ENCODE results near the gene PRDM16.

Gene PRDM16

DNA sequence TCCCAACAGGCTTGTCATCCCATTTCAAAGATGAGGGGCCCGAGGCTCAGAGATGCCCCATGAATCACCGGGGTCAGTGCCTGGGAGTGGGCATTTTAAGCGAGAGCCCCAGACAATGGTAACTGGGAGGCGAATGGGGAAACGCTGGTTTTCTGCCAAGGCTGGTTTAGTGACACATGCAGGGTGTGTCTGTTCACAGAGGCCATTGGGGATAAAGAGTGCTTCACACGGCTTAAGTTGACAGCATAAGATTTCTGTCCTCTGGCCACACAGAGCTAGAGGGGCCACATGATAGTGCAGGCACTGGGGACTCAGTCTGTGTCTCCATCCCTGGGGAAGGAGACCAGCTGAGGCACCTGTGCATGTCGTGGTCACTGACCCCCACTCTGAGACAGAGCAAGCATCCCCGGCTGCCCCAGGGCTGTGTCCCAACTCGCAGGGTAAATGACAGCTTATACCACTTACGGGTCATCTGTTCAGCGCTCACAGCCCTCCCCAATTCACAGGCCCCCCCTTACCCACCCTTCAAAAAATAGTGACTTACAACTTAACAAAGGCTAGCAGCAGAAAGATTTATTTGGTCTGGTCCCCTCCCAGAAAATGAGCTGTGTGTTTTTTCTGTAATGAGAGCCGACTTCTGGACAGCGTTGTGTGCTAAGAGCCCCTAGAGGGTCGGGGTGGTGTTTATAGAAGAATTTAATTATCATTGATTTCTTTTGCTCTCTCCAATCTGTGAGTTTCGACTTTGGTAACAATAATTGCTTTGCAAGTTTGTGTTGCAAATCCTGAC is 350.6 kb downstream of the PRDM16 start (continued):
- TF ChIP-seq, protein P1, sequence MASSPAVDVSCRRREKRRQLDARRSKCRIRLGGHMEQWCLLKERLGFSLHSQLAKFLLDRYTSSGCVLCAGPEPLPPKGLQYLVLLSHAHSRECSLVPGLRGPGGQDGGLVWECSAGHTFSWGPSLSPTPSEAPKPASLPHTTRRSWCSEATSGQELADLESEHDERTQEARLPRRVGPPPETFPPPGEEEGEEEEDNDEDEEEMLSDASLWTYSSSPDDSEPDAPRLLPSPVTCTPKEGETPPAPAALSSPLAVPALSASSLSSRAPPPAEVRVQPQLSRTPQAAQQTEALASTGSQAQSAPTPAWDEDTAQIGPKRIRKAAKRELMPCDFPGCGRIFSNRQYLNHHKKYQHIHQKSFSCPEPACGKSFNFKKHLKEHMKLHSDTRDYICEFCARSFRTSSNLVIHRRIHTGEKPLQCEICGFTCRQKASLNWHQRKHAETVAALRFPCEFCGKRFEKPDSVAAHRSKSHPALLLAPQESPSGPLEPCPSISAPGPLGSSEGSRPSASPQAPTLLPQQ (tag by site-specific recombination; IDR thresholded peaks at IDR 0.05), result no peak
- TF ChIP-seq ZNF48 (tag by site-specific recombination; IDR thresholded peaks at IDR 0.05) (no peak), TRIM28 (IDR thresholded peaks at IDR 0.05; ENCODE audit: borderline replicate concordance, low read length) (peak; percentile 77; the same call in 1 of the 2 replicates), REPIN1 (tag by site-specific recombination; IDR thresholded peaks at IDR 0.05; ENCODE audit: low read depth) (no peak), ZNF596 (tag by site-specific recombination; IDR thresholded peaks at IDR 0.05) (peak; percentile 90), MYNN (tag by site-specific recombination; IDR thresholded peaks at IDR 0.05; ENCODE audit: borderline replicate concordance) (no peak), ZNF18 (tag by site-specific recombination; IDR thresholded peaks at IDR 0.05) (no peak; the same call in none of the 2 replicates), ZNF501 (tag by site-specific recombination; IDR thresholded peaks at IDR 0.05) (no peak), ZNF654 (tag by site-specific recombination; IDR thresholded peaks at IDR 0.05; ENCODE audit: low read depth) (no peak), KLF10 (tag by site-specific recombination; IDR thresholded peaks at IDR 0.05) (peak; percentile 84), ZBTB20 (tag by site-specific recombination; IDR thresholded peaks at IDR 0.05) (peak; percentile 45; the same call in 1 of the 2 replicates), ZNF561 (tag by site-specific recombination; IDR thresholded peaks at IDR 0.05; ENCODE audit: borderline replicate concordance) (peak; percentile 58), ZNF202 (tag by site-specific recombination; IDR thresholded peaks at IDR 0.05; ENCODE audit: borderline replicate concordance) (no peak), ZNF280D (tag by site-specific recombination; IDR thresholded peaks at IDR 0.05) (no peak), ZNF37A (tag by site-specific recombination; IDR thresholded peaks at IDR 0.05) (no peak), ZNF704 (tag by site-specific recombination; IDR thresholded peaks at IDR 0.05) (no peak), ZBTB1 (tag by site-specific recombination; IDR thresholded peaks at IDR 0.05) (no peak), ZNF670 (tag by site-specific recombination; IDR thresholded peaks at IDR 0.05; ENCODE audit: low read depth) (no peak), IKZF3 (tag by site-specific recombination; IDR thresholded peaks at IDR 0.05) (peak; percentile 68; the same call in 1 of the 2 replicates), BCL11B (tag by site-specific recombination; IDR thresholded peaks at IDR 0.05; ENCODE audit: low read depth) (no peak), ZEB2 (tag by site-specific recombination; IDR thresholded peaks at IDR 0.05) (peak; percentile 87; the same call in 1 of the 2 replicates), ZNF2 (tag by site-specific recombination; IDR thresholded peaks at IDR 0.05) (peak; percentile 45; the same call in 1 of the 2 replicates), ZNF529 (tag by site-specific recombination; IDR thresholded peaks at IDR 0.05; ENCODE audit: insufficient replicate concordance) (no peak), ZNF350 (tag by site-specific recombination; IDR thresholded peaks at IDR 0.05) (no peak), KLF9 (tag by site-specific recombination; IDR thresholded peaks at IDR 0.05; ENCODE audit: low read depth) (no peak), ZNF112 (tag by site-specific recombination; IDR thresholded peaks at IDR 0.05) (no peak)
- TF ChIP-seq, protein P2, sequence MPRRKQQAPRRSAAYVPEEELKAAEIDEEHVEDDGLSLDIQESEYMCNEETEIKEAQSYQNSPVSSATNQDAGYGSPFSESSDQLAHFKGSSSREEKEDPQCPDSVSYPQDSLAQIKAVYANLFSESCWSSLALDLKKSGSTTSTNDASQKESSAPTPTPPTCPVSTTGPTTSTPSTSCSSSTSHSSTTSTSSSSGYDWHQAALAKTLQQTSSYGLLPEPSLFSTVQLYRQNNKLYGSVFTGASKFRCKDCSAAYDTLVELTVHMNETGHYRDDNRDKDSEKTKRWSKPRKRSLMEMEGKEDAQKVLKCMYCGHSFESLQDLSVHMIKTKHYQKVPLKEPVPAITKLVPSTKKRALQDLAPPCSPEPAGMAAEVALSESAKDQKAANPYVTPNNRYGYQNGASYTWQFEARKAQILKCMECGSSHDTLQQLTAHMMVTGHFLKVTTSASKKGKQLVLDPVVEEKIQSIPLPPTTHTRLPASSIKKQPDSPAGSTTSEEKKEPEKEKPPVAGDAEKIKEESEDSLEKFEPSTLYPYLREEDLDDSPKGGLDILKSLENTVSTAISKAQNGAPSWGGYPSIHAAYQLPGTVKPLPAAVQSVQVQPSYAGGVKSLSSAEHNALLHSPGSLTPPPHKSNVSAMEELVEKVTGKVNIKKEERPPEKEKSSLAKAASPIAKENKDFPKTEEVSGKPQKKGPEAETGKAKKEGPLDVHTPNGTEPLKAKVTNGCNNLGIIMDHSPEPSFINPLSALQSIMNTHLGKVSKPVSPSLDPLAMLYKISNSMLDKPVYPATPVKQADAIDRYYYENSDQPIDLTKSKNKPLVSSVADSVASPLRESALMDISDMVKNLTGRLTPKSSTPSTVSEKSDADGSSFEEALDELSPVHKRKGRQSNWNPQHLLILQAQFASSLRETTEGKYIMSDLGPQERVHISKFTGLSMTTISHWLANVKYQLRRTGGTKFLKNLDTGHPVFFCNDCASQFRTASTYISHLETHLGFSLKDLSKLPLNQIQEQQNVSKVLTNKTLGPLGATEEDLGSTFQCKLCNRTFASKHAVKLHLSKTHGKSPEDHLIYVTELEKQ (tag by site-specific recombination; IDR thresholded peaks at IDR 0.05; ENCODE audit: borderline replicate concordance), result 0 out of 2 replicates have a peak, but pooled peaks have one; percentile 23
